Aorta (tissue), 5 donors: ENCODE results near the gene ARMC12. TPM values are rescaled to one million over a fixed set of nuclear protein-coding genes. Genes with fewer than 3 reads are reported as not detected.

Experiments used
- ATAC-seq: fragments of 200-7000 bp; cut with Tn5 transposase; one replicate; pipeline ENCODE4 v1.9.1; 2022; ENCODE audit warnings: moderate library complexity; ENCODE audit not compliant: low FRiP score
- DNase-seq, 2 donors: peaks; one replicate each; pipeline ENCODE4 v3.0.0-alpha.2; 2020
- H3K27ac ChIP-seq, 2 donors: one replicate each; pipeline ENCODE4 v1.5.1; 2013; ENCODE audit warnings: low read length in 2 of 2, mild to moderate bottlenecking in 2 of 2, moderate library complexity in 2 of 2, control low read depth in 1 of 2, inconsistent platforms in 1 of 2, low read depth in 1 of 2
- H3K27me3 ChIP-seq, 2 donors: one replicate each; pipeline ENCODE4 v1.6.1; 2013; ENCODE audit warnings: control low read depth in 1 of 2, low read length in 1 of 2, mild to moderate bottlenecking in 1 of 2, moderate library complexity in 1 of 2; ENCODE audit not compliant: insufficient read depth in 2 of 2, control insufficient read depth in 1 of 2
- H3K36me3 ChIP-seq, 2 donors: one replicate each; pipeline ENCODE4 v1.6.1; 2013; ENCODE audit warnings: control low read depth in 1 of 2, low read length in 1 of 2, mild to moderate bottlenecking in 1 of 2; ENCODE audit not compliant: insufficient read depth in 2 of 2, control insufficient read depth in 1 of 2
- H3K4me1 ChIP-seq, 2 donors: one replicate each; pipeline ENCODE4 v1.6.1; 2013; ENCODE audit warnings: low read length in 2 of 2, control low read depth in 1 of 2, mild to moderate bottlenecking in 1 of 2, moderate library complexity in 1 of 2; ENCODE audit not compliant: insufficient read depth in 2 of 2, control insufficient read depth in 1 of 2
- H3K4me3 ChIP-seq, 2 donors: one replicate each; pipeline ENCODE4 v1.5.1; 2013; ENCODE audit warnings: low read length in 2 of 2, control low read depth in 1 of 2, mild to moderate bottlenecking in 1 of 2
- H3K9me3 ChIP-seq: one replicate; pipeline ENCODE4 v1.6.1; 2013; ENCODE audit warnings: mild to moderate bottlenecking, low read length; ENCODE audit not compliant: control insufficient read depth
- WGBS, 2 donors: extraction: QIAGEN DNeasy Blood & Tissue Kit; methylation state at CpG; one replicate each; pipeline ENCODE4 v1.1.7; 2013; 5-methylcytosine and 5-hydroxymethylcytosine counted together
- intact Hi-C, 2 donors: fragments of 100-400 bp; cut with DNase I; formaldehyde crosslinking; loops; one replicate each; pipeline versions ENCODE4 v1.14.2 to v1.15.0; 2022
- polyA plus RNA-seq, 2 donors: library from polyadenylated mRNA; stranded (reverse); fragments of 200-250 nt; gene quantifications; one replicate each; pipeline ENCODE4 v1.2.3, GENCODE V29; 2013
- total RNA-seq, 2 donors: library from RNA; stranded (reverse); fragmentation: NEBNext Ultra II Directional; extraction: Animal tissue kit (Norgen Biotek cat#: 25700); gene quantifications; one replicate each; pipeline ENCODE4 v1.2.1, GENCODE V29; 2021
- donor health status: healthy with polysubstance abuse.
- donor health status: Bipolar disorder and iron deficiency.
- donor health status: DM: no; HTN: no; CAD: no.
- donor health status: DM: no; HTN: no; CAD: no.
- donor health status: DM: yes; HTN: yes; CAD: no.

Gene ARMC12
- total and polyA plus RNA-seq, 4 donors = 0.25 to 6.4 (median 0.98) TPM

- Histone ChIP-seq H3K4me1 (no peaks in the 10 kb centered on the region), H3K9me3 (no peaks in the 10 kb centered on the region), H3K27me3 (no peaks in the 10 kb centered on the region), H3K4me3 (no peak overlapping the region), H3K36me3 (no peaks in the 10 kb centered on the region), H3K27ac (no peak overlapping the region)
- ATAC-seq (no peak), DNase-seq (no peak)
- intact Hi-C loops = no loop called here
- 82 to 84% methylated on average over 4 of the region's 4 CpGs for WGBS, 2 donors
Observed at GRCh38 chr6:35796236-35796635, 59.4 kb downstream of the ARMC12 start.

- no peak for DNase-seq
- WGBS, 2 donors = 69 to 73% methylated on average over 8 of the region's 8 CpGs
- Histone ChIP-seq H3K27me3 (no peaks in the 10 kb centered on the region), H3K27ac (no peak overlapping the region), H3K9me3 (no peaks in the 10 kb centered on the region), H3K4me1 (no peaks in the 10 kb centered on the region), H3K36me3 (no peaks in the 10 kb centered on the region), H3K4me3 (no peak overlapping the region)
- intact Hi-C loops = no loop called here
- ATAC-seq = peak; percentile 35
Observed at GRCh38 chr6:35797837-35798526, 61.1 kb downstream of the ARMC12 start.

Other genes with a start within 250 kb of the ARMC12 start
- gene TEAD3, start 240.0 kb upstream of the ARMC12 start, total RNA-seq = 10 to 100 TPM; 43.5 to 78.0 TPM
- 10 to 100 TPM; 16.7 to 54.2 TPM for gene TEAD3, start 240.0 kb upstream of the ARMC12 start, polyA plus RNA-seq
- gene TULP1, start 224.1 kb upstream of the ARMC12 start, total RNA-seq = not detected
- 1 to 10 TPM in 1 of 2 donors, not detected in 1; 3.3 TPM for gene TULP1, start 224.1 kb upstream of the ARMC12 start, polyA plus RNA-seq
- gene FKBP5, start 48.1 kb upstream of the ARMC12 start, total RNA-seq = 10 to 100 TPM; 25.1 to 96.1 TPM
- gene FKBP5, start 48.1 kb upstream of the ARMC12 start, polyA plus RNA-seq = 100 to 1,000 TPM in 1 of 2 donors, 10 to 100 TPM in 1; 79.2 to 102 TPM
- not detected for gene CLPSL2, start 39.6 kb downstream of the ARMC12 start, total RNA-seq
- gene CLPSL2, start 39.6 kb downstream of the ARMC12 start, polyA plus RNA-seq = not detected
- not detected for gene CLPSL1, start 44.0 kb downstream of the ARMC12 start, total RNA-seq
- not detected for gene CLPSL1, start 44.0 kb downstream of the ARMC12 start, polyA plus RNA-seq
- 1 to 10 TPM; 2.7 to 3.2 TPM for gene CLPS, start 60.3 kb downstream of the ARMC12 start, total RNA-seq
- gene CLPS, start 60.3 kb downstream of the ARMC12 start, polyA plus RNA-seq = 1 to 10 TPM; 3.5 to 7.9 TPM
- gene LHFPL5, start 68.3 kb downstream of the ARMC12 start, total RNA-seq = not detected
- not detected for gene LHFPL5, start 68.3 kb downstream of the ARMC12 start, polyA plus RNA-seq
- gene SRPK1, start 184.1 kb downstream of the ARMC12 start, total RNA-seq = 10 to 100 TPM; 26.1 to 29.7 TPM
- gene SRPK1, start 184.1 kb downstream of the ARMC12 start, polyA plus RNA-seq = 10 to 100 TPM in 1 of 2 donors, 1 to 10 TPM in 1; 9.7 to 14.8 TPM